GM19397 (cell line): ENCODE data around the gene BSG.

ENCODE experiments used
- ATAC-seq: cut with Tn5 transposase; IDR thresholded peaks from one replicate; pipeline ENCODE4 v1.9.1; 2021; ENCODE audit warnings: mild to moderate bottlenecking, moderate library complexity; ENCODE audit not compliant: unreplicated experiment

The BSG gene

GRCh38 chr19:539429-540030 lies 32.9 kb upstream of the BSG start:
- ATAC-seq: no peak

- no peak for ATAC-seq
These were observed 31.3 kb upstream of the BSG start for GRCh38 chr19:540867-541637.

DNA sequence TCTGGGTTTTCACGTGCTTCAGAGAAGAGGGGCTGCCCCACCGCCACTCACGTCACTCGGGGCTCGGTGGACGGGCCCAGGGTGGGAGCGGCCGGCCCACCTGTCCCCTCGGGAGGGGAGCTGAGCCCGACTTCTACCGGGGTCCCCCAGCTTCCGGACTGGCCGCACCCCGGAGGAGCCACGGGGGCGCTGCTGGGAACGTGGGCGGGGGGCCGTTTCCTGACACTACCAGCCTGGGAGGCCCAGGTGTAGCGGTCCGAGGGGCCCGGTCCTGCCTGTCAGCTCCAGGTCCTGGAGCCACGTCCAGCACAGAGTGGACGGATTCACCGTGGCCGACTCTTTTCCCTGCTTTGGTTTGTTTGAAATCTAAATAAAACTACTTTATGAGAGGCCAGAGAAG lies 30.7 kb upstream of the BSG start:
- ATAC-seq: no peak

DNA sequence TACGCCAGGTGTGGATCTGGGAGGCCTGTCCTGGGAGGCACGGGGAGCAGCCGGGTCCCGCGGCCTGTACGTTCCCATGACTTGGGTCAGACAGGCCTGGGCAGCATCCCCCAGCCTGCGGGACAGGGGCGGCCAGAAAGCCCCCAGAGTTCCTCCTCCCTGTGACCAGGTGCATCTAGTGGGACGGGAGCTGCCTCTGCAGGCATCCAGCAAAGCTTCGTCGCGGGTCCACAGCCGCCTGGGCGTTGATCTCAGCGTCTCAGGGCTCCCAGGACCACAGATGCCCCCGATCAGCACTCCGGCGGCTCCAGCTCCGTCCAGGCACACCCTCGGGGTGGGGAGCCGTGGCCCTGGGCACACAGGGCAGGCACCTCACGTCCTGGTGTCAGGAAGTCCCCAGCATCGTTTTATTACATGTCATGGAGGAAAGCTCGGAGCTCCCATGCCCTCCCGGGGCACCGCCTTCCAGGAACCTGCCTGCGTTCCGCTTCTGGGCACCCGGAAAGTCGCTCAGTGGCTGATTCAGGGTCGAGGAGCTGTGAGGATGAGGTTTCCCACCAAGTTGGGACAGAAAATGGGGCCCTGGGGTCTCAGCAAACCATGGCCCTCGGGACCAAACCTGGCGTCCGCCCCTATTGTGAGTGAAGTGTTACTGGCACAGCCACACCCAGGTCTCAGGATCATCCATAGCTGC lies 30.1 kb upstream of the BSG start:
- ATAC-seq: no peak

DNA sequence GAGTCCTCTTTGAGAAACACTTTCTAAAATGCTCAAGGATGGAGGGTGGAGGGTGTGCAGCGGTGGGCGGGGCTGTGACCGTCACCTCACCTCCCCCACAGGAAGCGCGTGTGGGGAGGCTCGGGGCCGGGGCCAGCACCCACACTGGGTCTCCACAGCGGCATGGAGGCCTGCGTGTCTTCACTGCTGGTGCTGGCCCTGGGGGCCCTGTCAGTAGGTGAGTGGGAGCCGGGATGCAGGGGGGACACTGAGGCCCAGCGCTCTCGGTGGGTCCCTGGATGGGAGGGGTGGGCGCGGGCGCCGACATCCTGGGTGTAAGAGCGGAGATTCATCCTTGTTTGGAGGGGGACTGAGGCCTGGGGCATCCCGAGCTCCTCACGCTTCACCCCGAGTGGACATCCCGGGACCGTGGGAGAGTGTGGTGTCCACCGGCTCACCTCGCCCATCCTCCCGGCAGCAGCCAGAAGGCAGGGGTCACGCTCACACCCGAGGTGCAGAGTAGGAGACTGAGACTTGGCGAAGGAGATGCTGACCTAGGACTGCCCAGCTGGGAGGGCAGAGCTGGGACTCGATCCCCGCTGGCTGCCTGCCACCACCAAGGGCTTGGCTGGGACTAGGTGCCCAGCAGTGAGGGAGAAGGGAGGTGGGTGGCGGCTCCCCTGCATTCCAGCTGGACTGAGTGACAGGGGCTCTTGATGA lies 28.3 kb upstream of the BSG start, which contains the start of gene GZMM:
Gene GZMM (plus strand): TSS at position 144 of the 699 bp plus-strand sequence. CDS start 19 bp downstream, at position 163.
- no peak for ATAC-seq

DNA sequence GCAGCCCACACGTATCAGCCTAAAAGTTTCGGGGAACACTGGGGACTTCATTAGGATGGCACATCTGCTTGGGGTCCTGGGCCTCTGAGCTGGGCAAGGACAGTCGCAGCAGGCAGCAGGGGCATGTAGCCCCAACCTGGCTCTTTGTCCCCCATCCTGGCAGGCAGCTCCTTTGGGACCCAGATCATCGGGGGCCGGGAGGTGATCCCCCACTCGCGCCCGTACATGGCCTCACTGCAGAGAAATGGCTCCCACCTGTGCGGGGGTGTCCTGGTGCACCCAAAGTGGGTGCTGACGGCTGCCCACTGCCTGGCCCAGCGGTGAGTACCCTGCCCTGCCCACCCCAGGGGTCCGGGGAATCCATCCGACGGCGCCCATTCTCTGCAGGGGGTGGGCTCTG lies 25.3 kb upstream of the BSG start:
- ATAC-seq: no peak

DNA sequence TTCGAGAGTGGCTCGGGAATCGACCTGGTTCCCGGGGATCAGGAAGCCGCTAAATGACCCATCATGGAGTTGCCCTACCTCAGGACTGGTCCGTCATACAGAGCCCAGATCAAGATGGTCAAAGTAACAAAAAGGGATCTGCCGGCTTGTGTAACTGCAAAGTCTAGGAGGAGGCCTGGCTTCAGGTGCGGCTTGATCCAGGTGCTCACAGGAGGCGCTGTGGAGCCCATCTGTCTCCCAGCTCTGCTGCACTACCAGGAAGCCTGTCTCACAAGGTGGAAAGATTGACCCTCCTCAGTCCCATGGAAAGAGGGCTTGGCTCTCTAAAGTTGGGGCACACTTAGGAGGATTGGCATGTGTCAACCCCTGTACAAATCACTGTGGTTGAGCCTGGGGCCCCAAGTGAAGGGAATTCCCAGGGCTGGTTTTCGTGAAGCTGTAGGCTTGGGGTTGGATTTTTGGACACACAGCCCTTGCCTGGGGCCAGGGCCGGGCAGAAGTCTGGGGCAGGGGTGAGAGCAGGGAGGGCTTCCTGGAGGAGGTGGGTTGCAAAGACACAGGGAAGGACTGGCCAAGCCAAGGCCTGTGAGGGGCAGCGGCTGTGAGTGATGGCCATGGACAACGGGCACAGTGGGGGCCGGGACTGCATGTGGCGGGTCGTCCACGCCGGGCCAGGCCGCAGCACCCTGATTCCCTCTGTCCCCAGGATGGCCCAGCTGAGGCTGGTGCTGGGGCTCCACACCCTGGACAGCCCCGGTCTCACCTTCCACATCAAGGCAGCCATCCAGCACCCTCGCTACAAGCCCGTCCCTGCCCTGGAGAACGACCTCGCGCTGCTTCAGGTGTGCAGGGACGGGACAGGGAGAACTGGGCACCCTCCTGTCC lies 24.3 kb upstream of the BSG start:
- ATAC-seq: no peak

DNA sequence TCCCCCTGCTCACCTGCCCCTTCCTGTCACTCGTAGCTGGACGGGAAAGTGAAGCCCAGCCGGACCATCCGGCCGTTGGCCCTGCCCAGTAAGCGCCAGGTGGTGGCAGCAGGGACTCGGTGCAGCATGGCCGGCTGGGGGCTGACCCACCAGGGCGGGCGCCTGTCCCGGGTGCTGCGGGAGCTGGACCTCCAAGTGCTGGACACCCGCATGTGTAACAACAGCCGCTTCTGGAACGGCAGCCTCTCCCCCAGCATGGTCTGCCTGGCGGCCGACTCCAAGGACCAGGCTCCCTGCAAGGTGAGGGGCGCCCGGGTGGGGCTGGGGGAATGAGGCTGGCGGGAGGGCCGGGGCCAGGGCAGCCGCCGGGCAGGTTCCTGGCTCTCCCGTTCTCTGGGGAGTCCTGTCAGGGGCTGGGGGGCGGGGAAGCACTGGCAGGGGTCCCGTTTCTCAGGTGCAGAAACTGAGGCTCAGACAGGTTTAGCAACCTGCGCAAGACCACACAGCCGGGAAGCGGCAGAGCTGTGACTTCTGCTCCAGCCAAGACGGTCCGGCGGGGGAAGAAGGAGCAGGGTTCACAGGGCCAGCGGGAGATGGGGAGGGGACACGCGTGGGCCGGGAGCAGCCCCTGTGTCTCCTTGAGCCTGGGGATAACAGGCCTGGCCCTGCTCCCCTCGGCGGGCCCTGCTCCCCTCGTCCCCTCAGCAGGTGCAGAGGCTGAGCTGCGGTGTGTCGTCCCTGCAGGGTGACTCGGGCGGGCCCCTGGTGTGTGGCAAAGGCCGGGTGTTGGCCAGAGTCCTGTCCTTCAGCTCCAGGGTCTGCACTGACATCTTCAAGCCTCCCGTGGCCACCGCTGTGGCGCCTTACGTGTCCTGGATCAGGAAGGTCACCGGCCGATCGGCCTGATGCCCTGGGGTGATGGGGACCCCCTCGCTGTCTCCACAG lies 23.2 kb upstream of the BSG start:
- ATAC-seq: no peak

DNA sequence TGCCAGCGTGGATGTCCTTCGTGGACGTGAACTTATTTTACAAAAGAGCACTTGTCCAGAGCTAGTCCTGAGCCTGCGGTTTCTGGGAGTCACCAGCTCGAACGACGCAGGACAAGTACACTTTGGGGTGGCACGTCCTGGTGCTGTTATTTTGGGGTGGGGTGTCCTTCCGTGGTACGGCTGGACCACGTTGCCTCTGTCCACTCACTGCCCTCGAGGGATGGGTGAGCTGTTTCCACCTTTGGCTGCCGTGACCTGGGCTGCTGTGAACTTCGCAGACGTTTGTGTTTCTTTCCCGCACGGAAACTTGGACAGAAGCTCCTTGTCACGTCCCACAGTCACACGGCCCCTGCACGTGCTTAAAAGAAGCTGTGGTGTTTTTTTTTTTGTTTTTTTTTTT lies 17.6 kb upstream of the BSG start:
- no peak for ATAC-seq

GRCh38 chr19:555474-555808 lies 17.0 kb upstream of the BSG start:
- ATAC-seq: no peak

DNA sequence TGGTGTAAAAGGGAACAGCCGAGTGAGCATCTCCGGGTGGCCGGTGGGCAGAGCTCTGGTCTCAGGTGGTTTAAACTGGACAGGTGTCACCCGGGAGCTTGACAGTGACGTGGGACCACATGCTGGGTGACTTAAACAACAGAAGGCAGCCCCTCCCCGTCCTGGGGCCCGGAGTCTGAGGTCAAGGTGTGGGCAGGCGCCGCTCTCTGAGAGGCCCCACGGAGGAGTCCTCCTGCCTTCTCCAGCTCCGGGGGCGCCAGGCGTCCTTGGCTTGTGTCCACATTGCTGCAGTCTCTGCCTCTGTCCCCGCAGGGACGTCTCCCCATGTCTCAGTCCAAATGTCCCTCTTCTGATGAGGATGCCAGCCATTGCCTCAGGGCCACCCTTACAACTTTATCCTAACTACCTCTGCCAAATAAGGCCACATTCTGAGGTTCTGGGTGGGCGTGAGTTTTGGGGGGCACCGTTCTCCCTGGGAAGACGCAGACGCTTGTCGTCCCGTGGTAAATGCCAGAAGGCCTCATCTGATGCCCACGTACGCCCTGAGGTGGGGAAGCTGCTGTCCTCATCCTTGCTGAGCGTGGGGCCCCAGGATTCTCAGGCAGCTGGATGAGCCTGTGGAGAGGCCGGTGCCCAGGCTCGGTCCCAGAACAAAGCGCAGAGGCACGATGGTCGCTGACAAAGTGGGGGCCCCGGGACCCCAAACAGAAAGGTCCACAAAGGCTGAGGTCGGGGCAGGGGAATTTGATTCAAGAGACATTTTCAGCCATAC lies 15.6 kb upstream of the BSG start:
- no peak for ATAC-seq

- no peak for ATAC-seq
These were observed 13.5 kb upstream of the BSG start for GRCh38 chr19:558770-559439.

DNA sequence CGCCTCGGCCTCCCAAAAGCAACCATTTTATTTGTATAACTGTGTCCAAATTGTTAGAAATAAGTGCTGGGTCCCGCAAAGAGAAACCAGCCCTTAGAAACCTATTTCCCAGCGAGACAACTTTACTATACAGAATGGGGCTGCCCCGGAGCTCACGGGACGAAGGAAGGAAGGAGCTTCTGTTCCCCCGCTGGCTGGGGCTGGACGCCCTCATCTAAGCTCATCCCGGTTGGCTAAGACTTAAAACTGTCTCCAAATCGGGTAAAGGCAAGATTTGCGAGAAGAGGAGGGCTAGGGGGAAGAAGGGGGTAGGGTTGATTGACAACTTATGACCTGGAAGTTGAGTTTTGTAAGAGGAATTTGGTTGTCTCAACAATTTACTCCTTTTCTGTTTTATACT lies 12.3 kb upstream of the BSG start:
- ATAC-seq: no peak

DNA sequence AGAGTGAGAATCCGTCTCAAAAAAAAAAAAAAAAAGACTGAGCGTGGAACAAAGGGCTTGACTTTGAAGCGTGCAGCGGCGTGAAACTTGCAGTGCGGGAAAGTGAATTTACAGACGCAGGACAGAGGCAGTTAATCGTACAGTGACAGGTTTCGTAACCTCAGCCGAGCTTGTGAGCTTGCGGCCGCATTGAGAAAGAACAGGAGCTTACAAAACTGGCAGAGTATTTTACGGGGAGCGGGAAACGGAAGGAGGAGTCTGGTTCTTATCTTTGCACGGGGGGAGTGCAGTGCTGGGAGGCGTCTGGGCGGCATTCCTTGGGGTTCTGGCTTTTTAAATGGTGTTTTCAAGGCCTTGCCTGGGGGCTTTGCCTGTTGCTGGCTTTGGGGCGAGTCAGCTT lies 6.0 kb upstream of the BSG start:
- no peak for ATAC-seq

GRCh38 chr19:566844-567243 lies 5.6 kb upstream of the BSG start:
- ATAC-seq: no peak

DNA sequence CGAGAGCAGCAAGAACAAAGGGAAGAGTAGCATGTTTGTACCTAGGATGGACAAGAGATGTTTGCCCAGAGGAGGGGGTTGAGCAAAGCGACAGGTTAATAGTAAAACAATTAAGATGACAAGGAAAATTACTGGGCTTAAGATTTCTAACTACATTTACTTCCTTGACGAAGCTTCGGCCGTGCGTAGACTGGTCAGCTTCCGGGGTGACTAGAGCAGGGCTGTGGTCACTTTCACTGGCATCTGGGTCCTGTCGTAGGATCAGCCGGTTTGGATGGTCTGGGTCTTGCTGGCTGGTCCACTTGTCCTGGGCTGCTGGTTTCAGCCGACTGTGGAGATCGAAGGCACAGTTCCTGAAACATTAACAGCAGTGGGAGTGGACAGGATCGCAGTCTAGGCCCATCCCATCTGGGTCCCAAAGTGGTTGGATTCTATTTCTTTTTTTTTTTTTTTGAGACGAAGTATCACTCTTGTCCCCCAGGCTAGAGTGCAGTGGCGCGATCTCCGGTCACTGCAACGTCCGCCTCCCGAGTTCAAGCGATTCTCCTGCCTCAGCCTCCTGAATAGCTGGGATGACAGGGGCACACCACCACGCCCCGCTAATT lies 5.0 kb upstream of the BSG start:
- ATAC-seq: no peak

GRCh38 chr19:570251-570686 lies 2.1 kb upstream of the BSG start:
- ATAC-seq: no peak
